Lung (tissue), 12 donors: ENCODE data around the gene TRPM6. TPM values are rescaled to one million over a fixed set of nuclear protein-coding genes. Genes with fewer than 3 reads are reported as not detected.

Experiments used
- ATAC-seq: fragments of 200-7000 bp; cut with Tn5 transposase; one replicate; pipeline ENCODE4 v1.9.1; 2020; ENCODE audit warnings: moderate number of reproducible peaks; ENCODE audit not compliant: insufficient read depth, low FRiP score
- DNase-seq, 3 donors: peaks; one replicate each; pipeline ENCODE4 v3.0.0-alpha.2; 2013 to 2017
- H3K27ac ChIP-seq, 2 donors: one replicate each; pipeline ENCODE4 v1.5.1; 2013; ENCODE audit warnings: mild to moderate bottlenecking in 2 of 2, moderate library complexity in 2 of 2, control low read depth in 1 of 2, inconsistent platforms in 1 of 2, low read depth in 1 of 2, low read length in 1 of 2
- H3K27me3 ChIP-seq, 3 donors: one replicate each; pipeline ENCODE4 v1.5.1; 2013; ENCODE audit warnings: low read length in 2 of 3; ENCODE audit not compliant: control insufficient read depth in 3 of 3, insufficient read depth in 3 of 3
- H3K36me3 ChIP-seq, 4 donors: one replicate each; pipeline ENCODE4 v1.5.1; 2013; ENCODE audit warnings: low read length in 4 of 4, mild to moderate bottlenecking in 1 of 4, moderate library complexity in 1 of 4; ENCODE audit not compliant: control insufficient read depth in 4 of 4, insufficient read depth in 4 of 4
- H3K4me1 ChIP-seq, 5 donors: one replicate each; pipeline ENCODE4 v1.5.1; 2013; ENCODE audit warnings: low read length in 5 of 5, mild to moderate bottlenecking in 2 of 5, moderate library complexity in 1 of 5; ENCODE audit not compliant: control insufficient read depth in 5 of 5, insufficient read depth in 5 of 5
- H3K4me3 ChIP-seq: one replicate; pipeline ENCODE4 v1.5.1; 2013; ENCODE audit warnings: mild to moderate bottlenecking, control low read depth, moderate library complexity
- H3K9ac ChIP-seq, 2 donors: one replicate each; pipeline ENCODE4 v1.5.1; 2013; ENCODE audit warnings: low read length in 2 of 2, control low read depth in 1 of 2; ENCODE audit not compliant: insufficient read depth in 1 of 2
- H3K9me3 ChIP-seq, 4 donors: one replicate each; pipeline ENCODE4 v1.5.1; 2013; ENCODE audit warnings: low read length in 3 of 4, mild to moderate bottlenecking in 1 of 4, moderate library complexity in 1 of 4; ENCODE audit not compliant: control insufficient read depth in 4 of 4, insufficient read depth in 3 of 4
- WGBS, 2 donors: extraction: QIAGEN DNeasy Blood & Tissue Kit; methylation state at CpG; one replicate each; pipeline ENCODE4 v1.1.7; 2013; 5-methylcytosine and 5-hydroxymethylcytosine counted together
- polyA plus RNA-seq, 2 donors: library from polyadenylated mRNA; stranded (reverse); fragments of 200-250 nt; gene quantifications; one replicate each; pipeline ENCODE4 v1.2.1, GENCODE V29; 2013
- total RNA-seq, 2 donors: library from RNA; depleted of rRNA in 1 of 2; stranded (reverse); fragments of >200 nt in 1 of 2; gene quantifications; one replicate each; pipeline ENCODE4 v1.2.1, GENCODE V29; 2014 to 2021
- TF ChIP-seq, protein P1 (sequence below): IDR thresholded peaks from 2 replicates; pipeline ENCODE4 v1.5.1; 2012; ENCODE audit warnings: mild to moderate bottlenecking; ENCODE audit errors: control extremely low read depth, extremely low read depth
- donor health status: control.
- donor health status: control.
- donor health status: Bipolar disorder and iron deficiency.
- donor health status: healthy.
- donor health status: DM: yes; HTN: yes; CAD: no.

TRPM6 gene
- total and polyA plus RNA-seq, 4 donors = 0.10 to 2.3 (median 0.70) TPM

- Histone ChIP-seq H3K4me3 (no peak overlapping the region), H3K9ac (no peak overlapping the region), H3K27ac (no peak overlapping the region), H3K27me3 (no peaks in the 10 kb centered on the region), H3K9me3 (no peaks in the 10 kb centered on the region), H3K36me3 (no peaks in the 10 kb centered on the region), H3K4me1 (no peaks in the 10 kb centered on the region)
- WGBS, 2 donors = 78 to 81% methylated on average over 2 of the region's 2 CpGs
- ATAC-seq = no peak
- TF ChIP-seq, protein P1, sequence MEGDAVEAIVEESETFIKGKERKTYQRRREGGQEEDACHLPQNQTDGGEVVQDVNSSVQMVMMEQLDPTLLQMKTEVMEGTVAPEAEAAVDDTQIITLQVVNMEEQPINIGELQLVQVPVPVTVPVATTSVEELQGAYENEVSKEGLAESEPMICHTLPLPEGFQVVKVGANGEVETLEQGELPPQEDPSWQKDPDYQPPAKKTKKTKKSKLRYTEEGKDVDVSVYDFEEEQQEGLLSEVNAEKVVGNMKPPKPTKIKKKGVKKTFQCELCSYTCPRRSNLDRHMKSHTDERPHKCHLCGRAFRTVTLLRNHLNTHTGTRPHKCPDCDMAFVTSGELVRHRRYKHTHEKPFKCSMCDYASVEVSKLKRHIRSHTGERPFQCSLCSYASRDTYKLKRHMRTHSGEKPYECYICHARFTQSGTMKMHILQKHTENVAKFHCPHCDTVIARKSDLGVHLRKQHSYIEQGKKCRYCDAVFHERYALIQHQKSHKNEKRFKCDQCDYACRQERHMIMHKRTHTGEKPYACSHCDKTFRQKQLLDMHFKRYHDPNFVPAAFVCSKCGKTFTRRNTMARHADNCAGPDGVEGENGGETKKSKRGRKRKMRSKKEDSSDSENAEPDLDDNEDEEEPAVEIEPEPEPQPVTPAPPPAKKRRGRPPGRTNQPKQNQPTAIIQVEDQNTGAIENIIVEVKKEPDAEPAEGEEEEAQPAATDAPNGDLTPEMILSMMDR = no peak
- no peak for DNase-seq
These were observed 77.5 kb downstream of the TRPM6 start for GRCh38 chr9:74810200-74810599.

DNA sequence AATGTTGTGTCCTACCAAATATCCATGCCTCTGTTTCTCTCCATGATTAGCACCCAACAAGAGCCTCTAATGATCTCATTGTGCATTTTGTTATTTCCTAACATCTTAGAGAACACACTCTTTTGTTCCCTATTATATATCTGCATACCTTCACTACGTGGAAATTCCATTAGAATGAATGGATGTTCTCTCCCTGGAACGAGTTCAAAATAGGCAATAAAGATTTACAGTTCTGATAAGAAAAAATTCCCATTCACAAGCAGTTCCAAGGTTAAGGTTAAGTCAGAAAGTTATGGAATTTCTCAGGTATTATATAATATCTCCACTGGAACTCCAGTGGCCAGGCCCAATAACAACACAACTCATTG, 83.7 kb downstream of the TRPM6 start:
- Histone ChIP-seq H3K27me3 (no peaks in the 10 kb centered on the region), H3K36me3 (no peaks in the 10 kb centered on the region), H3K4me3 (no peak overlapping the region), H3K9me3 (no peaks in the 10 kb centered on the region), H3K4me1 (no peaks in the 10 kb centered on the region), H3K27ac (no peak overlapping the region), H3K9ac (no peak overlapping the region)
- TF ChIP-seq, protein P1 = no peak
- DNase-seq (no peak), ATAC-seq (no peak)
- 54 to 67% methylated on average over 2 of the region's 2 CpGs for WGBS, 2 donors

GRCh38 chr9:74803376-74804017, 84.2 kb downstream of the TRPM6 start:
- no peaks in the 10 kb centered on the region for H3K27me3 ChIP-seq
- H3K4me3 ChIP-seq = no peak overlapping the region
- H3K4me1 ChIP-seq = no peaks in the 10 kb centered on the region
- no peak overlapping the region for H3K9ac ChIP-seq
- H3K36me3 ChIP-seq = no peaks in the 10 kb centered on the region
- no peaks in the 10 kb centered on the region for H3K9me3 ChIP-seq
- TF ChIP-seq, protein P1 = no peak
- DNase-seq (no peak), ATAC-seq (no peak)
- no peak overlapping the region for H3K27ac ChIP-seq
- 60 to 74% methylated on average over 4 of the region's 4 CpGs for WGBS, 2 donors

DNA sequence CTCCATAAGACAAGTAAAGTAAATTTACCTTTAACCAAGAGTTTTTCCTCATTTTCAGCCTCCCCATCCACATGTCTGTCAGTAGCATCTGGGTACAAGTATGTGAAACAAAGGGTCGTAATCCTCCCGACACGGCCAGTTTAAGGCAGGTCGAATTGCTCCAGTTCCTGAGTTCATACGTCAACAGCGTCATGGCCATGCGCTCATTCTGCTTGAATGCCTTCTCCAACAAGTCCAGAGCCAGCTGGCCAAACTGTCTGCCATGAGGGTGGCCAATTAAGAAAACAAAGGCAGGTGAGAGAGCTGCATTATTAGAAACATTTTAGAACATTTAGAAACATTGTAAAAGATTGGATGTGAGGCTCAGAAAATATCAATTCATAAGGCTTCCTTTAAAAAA, 87.5 kb downstream of the TRPM6 start:
- Histone ChIP-seq H3K9ac (no peak overlapping the region), H3K27me3 (no peaks in the 10 kb centered on the region), H3K27ac (no peak overlapping the region), H3K9me3 (no peaks in the 10 kb centered on the region), H3K4me3 (no peak overlapping the region), H3K4me1 (no peaks in the 10 kb centered on the region), H3K36me3 (no peaks in the 10 kb centered on the region)
- DNase-seq (no peak), ATAC-seq (no peak)
- WGBS, 2 donors = 92 to 94% methylated on average over 7 of the region's 7 CpGs
- TF ChIP-seq, protein P1 = no peak
